Right lung (tissue), 5 donors: ENCODE data around the gene CCDC116. TPM values are rescaled to one million over a fixed set of nuclear protein-coding genes. Genes with fewer than 3 reads are reported as not detected.
"Not testable (repeated sequence)": the region's sequence is repeated elsewhere in the genome, so short reads cannot be mapped to it uniquely, and the experiment has no call there.

Experiments
- DNase-seq, 2 donors: peaks; one replicate each; pipeline ENCODE4 v3.0.0-alpha.2; 2013
- polyA plus RNA-seq, 5 donors: library from polyadenylated mRNA; unstranded; fragments of 120-200 nt; gene quantifications; one replicate each; pipeline versions ENCODE4 v1.2.1 to v1.2.3, GENCODE V29; 2013; ENCODE audit warnings: inconsistent platforms in 1 of 5, low replicate concordance in 1 of 5; ENCODE audit not compliant: insufficient read length in 5 of 5, insufficient read depth in 1 of 5

CCDC116 gene
- polyA plus RNA-seq, 5 donors, result 0.90 to 1.6 (median 1.3) TPM

GRCh38 chr22:21631025-21631424 is 1.5 kb upstream of the CCDC116 start:
- DNase-seq, result no peak

- no peak for DNase-seq
These were observed 371 bp downstream of the CCDC116 start for GRCh38 chr22:21632931-21633330.

GRCh38 chr22:21633481-21633880 is 921 bp downstream of the CCDC116 start:
- no peak for DNase-seq

GRCh38 chr22:21634081-21634480 is 1.5 kb downstream of the CCDC116 start:
- no peak for DNase-seq

GRCh38 chr22:21634844-21635243 is 2.3 kb downstream of the CCDC116 start:
- no peak for DNase-seq

- no peak for DNase-seq
These were observed 3.4 kb downstream of the CCDC116 start for GRCh38 chr22:21635771-21636510.

GRCh38 chr22:21636629-21637218 is 4.2 kb downstream of the CCDC116 start:
- DNase-seq, result no peak

GRCh38 chr22:21637450-21637849 is 4.9 kb downstream of the CCDC116 start:
- DNase-seq, result not testable (repeated sequence)

- DNase-seq, result no peak
These were observed 6.8 kb downstream of the CCDC116 start for GRCh38 chr22:21639359-21639758.

- DNase-seq, result no peak
These were observed 8.2 kb downstream of the CCDC116 start for GRCh38 chr22:21640810-21641209.

- DNase-seq, result no peak
These were observed 8.8 kb downstream of the CCDC116 start for GRCh38 chr22:21641417-21641788.

- peak; percentile 97 for DNase-seq
These were observed 9.4 kb downstream of the CCDC116 start, which contains the start of gene SDF2L1 for GRCh38 chr22:21641789-21642583. Gene SDF2L1, plus strand, starts transcription at chr22:21642302. Its CDS starts 35 bp downstream, at chr22:21642337.

GRCh38 chr22:21642584-21643448 is 10.3 kb downstream of the CCDC116 start:
- no peak for DNase-seq

GRCh38 chr22:21643533-21644357 is 11.2 kb downstream of the CCDC116 start:
- DNase-seq, result no peak

GRCh38 chr22:21645513-21645912 is 13.0 kb downstream of the CCDC116 start:
- DNase-seq, result not testable (repeated sequence)

- peak; percentile 55 to 74 for DNase-seq
These were observed 14.3 kb downstream of the CCDC116 start for GRCh38 chr22:21646608-21647590.

- no peak for DNase-seq
These were observed 17.7 kb downstream of the CCDC116 start for GRCh38 chr22:21650280-21650679.

- no peak for DNase-seq
These were observed 18.4 kb downstream of the CCDC116 start for GRCh38 chr22:21650823-21651520.

GRCh38 chr22:21651521-21652009 is 19.0 kb downstream of the CCDC116 start:
- no peak for DNase-seq
